Stomach (tissue), 4 donors: ENCODE results near the gene SMC4.

Experiments
- CTCF ChIP-seq, 7 experiments: fragments of 450-650 bp in 4 of 7; fragments of 200-600 bp in 3 of 7; sonication (generic) in 3 of 7; IDR thresholded peaks; one replicate each; pipeline ENCODE4 v1.5.1; 2016 to 2019; ENCODE audit warnings: antibody characterized with exemption in 7 of 7, control low read depth in 2 of 7, mild to moderate bottlenecking in 1 of 7
- POLR2A ChIP-seq, 4 donors: fragments of 450-650 bp; IDR thresholded peaks; one replicate each; pipeline ENCODE4 v1.6.1; 2016; ENCODE audit warnings: antibody characterized with exemption in 4 of 4, control low read depth in 2 of 4, mild to moderate bottlenecking in 1 of 4, moderate library complexity in 1 of 4
- POLR2AphosphoS5 ChIP-seq, 3 donors: sonication (generic); formaldehyde crosslinking; IDR thresholded peaks; one replicate each; pipeline ENCODE4 v1.6.1; 2016; ENCODE audit warnings: antibody characterized with exemption in 3 of 3

DNA sequence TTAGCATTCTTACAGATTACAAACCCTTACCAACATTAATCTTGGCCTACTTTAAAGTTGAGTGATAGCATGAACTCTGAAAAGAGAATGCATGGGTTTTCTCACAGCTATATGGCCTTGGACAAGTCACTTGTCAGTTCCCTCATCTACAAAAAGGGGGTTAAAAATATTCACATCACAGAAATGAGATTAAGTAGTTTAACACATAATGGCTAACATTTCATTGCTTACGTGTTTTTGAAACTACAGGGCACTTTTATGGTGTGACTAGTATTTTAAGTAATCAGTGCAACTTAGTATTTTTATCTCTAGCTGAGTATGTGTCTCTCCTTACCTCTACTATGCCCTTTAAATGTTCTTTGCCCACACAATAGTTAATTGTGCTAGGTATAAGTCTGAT is 36.3 kb downstream of the SMC4 start:
- TF ChIP-seq POLR2AphosphoS5 (IDR thresholded peaks at IDR 0.05) (no peak), POLR2A (IDR thresholded peaks at IDR 0.05) (no peak), CTCF (IDR thresholded peaks at IDR 0.05) (no peak)
